ENCODE measurements around the gene MICALL1.

DNA sequence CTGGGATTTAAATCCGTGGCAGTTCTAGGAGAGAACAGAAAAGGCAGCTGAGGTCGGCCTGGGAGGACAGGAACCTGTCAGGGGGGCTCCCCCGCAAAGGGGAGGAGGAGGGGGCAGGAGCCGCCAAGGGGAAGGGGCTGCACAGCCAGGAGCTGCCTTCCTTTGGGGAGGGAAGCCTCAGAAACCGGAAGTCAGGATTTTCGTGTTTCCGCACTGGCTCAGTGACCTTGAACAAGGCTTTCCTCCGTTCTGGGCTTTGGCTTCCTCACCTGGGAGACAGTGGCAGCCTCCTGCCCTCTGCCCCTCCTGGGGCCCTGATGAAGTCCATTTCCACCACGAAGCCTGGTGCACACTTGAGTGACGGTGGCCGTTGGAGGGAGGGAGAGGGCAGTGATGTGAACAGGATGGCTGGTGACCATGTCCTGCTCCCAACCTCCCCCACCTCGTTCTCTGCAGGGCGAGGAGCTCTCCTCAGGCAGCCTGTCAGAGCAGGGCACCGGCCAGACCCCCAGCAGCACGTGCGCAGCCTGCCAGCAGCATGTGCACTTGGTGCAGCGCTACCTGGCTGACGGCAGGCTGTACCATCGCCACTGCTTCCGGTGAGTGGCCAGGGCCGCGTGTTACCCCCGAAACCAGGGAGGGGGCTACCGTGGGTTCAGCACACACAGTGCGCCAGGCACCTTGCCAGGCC lies 12.6 kb downstream of the MICALL1 start:
- TF ChIP-seq CTCF (IDR thresholded peaks at IDR 0.05) (no peak), POLR2A (IDR thresholded peaks at IDR 0.05) (no peak)

Data from esophagus squamous epithelium (tissue), 4 donors.